NCI-H1105 (cell line): Measurements from ENCODE around the gene MYCBPAP.

Experiments used
- DNase-seq: peaks from one replicate; lab custom pipeline; 2025; lab: John Stamatoyannopoulos, UW

The MYCBPAP gene

GRCh38 chr17:50537721-50538548, 29.7 kb downstream of the MYCBPAP start:
- DNase-seq: no peak

DNA sequence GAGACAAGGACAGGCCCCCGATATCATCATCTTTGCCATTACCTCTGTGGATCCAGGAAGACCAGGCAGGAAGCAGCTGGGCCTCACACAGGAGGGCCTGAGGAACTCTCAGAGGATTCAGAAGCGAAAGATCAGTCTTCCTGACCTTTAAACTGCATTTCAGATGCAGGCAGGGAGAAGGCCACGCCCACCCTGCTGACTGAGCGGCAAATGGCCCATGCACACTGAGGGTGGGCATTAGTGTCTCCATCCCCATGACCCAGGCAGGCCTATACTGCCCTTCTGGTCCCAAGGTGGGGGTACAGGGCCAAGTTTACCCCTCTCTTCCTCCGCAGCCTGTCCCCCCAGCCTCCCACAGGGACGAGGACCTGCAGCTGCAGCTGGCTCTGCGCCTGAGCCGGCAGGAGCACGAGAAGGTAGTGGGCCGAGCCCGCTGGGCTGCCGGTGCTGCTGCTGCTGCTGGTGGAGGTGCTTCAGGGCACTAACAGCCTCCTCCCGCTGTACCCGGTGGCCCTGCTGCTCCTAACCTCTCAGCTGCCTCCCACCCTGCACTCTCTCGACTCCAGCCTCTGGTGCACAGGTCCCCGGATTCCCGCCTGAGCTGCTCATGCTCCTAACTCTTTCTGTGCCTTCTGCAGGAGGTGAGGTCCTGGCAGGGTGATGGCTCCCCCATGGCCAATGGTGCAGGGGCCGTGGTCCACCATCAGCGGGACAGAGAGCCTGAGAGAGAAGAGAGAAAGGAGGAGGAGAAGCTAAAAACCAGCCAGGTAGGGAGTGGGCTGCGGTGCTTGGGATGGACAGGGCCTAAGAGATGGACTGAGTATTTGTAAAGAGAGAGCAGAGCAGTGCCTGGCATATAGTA, 30.5 kb downstream of the MYCBPAP start:
- no peak for DNase-seq

- DNase-seq: no peak
Measured at GRCh38 chr17:50539762-50540559, 31.7 kb downstream of the MYCBPAP start.

DNA sequence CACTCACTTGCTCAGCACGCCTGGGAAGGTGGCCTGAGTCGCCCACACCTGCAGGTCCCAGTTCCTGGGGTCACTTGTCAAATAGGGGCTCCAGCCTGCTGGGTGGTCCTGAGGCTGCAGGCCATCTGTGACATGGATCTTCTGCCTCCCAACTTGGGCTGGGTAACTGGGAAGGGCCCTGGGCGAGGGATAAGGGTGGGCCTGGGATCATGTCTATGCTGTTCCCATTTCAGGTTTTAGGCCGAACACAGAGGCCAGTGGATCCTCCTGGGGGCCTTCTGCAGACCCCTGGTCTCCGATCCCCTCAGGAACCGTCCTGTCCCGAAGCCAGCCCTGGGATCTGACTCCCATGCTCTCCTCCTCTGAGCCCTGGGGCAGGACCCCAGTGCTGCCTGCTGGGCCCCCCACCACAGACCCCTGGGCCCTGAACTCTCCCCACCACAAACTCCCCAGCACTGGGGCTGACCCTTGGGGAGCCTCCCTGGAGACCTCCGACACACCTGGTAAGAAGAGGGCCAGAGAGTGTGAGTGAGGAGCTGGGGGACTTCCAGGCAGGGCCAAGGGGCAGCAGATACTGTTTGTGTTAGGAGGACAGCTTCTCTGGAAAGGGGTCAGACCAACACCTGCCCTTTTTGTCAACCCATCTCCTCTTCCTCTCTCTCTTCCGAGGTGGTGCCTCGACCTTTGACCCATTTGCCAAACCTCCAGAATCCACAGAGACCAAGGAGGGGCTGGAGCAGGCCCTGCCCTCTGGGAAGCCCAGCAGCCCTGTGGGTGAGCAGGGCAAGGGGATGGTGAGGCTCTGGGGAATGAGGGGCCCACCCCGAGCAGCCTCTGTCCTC, 32.5 kb downstream of the MYCBPAP start:
- DNase-seq: no peak

DNA sequence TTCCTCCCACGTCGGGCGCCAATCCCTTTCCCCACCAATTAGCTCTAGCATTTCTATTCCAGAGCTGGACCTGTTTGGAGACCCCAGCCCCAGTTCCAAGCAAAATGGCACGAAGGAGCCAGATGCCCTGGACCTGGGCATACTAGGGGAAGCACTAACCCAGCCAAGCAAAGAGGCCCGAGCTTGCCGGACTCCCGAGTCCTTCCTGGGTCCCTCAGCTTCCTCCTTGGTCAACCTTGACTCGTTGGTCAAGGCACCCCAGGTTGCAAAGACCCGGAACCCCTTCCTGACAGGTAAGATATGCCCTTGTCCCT, 33.1 kb downstream of the MYCBPAP start:
- DNase-seq: no peak

DNA sequence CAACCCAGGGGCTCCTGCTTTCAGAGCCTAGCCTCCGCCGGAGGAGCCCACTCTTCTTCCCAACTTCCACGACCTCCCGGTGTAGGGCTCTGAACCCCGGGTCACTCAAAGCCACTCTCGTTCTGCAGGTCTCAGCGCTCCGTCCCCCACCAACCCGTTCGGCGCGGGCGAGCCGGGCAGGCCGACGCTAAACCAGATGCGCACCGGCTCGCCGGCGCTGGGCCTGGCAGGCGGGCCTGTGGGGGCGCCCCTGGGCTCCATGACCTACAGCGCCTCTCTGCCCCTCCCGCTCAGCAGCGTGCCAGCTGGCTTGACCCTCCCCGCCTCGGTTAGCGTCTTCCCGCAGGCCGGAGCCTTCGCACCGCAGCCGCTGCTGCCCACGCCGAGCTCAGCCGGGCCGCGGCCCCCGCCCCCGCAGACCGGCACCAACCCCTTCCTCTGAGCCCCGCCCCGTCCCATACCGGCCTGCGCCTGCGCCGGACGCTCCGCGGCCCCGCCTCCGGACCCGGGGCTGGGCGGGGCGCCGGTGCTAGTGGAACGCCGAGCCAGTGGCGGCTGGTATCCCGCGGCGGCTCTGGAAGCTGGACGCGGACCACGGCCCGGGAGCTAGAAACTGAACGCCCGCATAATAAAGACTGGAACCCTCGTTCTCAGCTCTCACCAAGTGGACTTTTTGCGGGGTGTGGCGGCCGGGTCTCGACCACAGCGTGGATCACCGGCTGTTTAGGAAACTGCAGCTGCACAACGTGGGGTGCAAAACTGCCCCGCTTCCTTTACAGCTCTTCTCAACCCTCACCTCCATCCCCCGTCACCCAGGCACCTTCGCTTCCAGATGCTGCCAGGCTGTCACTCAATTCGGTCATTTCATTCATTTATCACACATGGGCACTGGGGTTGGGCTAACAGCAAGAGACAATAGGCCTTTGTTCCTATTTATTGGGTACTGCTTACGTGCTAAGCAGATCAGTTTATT, 33.8 kb downstream of the MYCBPAP start:
- peak; percentile 70 for DNase-seq

GRCh38 chr17:50542795-50543774, 34.8 kb downstream of the MYCBPAP start:
- DNase-seq: no peak

- DNase-seq: no peak
Measured at GRCh38 chr17:50544516-50544915, 36.3 kb downstream of the MYCBPAP start.

DNA sequence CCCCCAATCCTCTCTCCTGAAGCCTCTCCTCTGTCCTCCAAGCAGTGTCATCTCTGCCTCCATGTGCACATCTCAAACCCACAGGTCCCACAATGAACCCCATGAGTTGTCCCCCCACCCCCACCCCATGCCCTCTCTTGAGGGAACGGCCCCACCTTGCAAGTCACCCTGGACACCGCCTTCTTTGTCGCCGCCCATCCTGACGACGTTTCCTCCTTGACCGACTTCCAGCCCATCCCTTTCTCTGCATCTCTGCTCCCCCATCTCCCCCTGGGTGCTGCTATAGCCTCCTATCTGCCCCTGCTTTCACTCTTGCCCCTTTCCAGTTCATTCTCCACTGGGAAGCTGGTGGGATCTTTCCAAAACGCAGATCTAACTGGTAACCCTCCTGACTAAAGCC, 37.1 kb downstream of the MYCBPAP start:
- no peak for DNase-seq

DNA sequence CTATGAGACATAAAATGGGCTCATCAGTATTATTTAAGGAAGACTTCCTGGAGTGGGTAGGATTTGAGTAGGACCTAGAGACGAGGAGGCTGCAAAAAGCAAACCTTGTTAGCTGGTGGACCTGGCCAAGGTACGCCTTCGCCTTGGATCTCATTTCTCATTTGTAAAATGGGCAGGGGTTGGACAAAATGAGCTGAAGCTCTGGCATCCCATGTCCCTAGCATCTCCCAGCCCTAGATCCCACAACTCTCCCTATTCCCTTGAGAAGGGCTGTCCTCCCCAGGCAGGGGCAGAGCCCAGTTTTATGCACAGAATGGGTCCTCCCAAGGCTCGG, 38.4 kb downstream of the MYCBPAP start:
- DNase-seq: no peak

DNA sequence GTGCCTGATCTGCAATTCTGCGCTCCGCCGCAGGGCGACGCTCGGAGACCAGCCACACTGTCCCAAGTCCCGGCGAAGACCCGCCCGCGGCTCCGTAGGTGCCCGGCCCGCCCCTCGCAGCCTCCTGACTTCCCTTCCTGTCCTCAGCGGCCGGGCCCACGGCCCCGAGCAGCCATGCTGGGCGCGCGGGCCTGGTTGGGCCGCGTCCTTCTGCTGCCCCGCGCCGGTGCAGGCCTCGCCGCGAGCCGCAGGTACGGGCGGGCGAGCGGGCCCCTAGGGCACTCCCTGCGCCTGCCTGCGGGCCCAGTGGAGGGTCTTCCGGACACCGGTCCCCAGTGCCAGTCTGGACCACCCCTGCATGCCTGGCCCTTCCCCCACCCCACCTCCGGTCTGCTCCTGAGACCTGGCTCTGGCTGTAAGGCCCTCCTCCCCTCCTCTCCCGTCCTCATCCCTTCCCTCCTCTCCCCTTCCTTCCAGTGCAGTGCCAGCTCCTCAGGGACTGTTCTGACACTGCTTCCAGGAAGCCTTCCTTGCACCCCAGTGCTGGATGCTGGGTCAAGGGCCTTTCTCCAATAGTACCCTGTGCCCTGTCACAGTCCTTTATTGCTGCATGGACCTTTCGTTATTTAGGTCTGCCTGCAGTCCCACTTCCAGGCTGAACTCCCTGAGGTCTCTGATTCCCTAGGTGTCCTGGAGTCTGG, 38.9 kb downstream of the MYCBPAP start, which contains the start of gene SPATA20:
TSS of gene SPATA20 (plus strand) at position 140 of the 701 bp plus-strand sequence. CDS start at position 175, 35 bp downstream.
- DNase-seq: peak; percentile 90

DNA sequence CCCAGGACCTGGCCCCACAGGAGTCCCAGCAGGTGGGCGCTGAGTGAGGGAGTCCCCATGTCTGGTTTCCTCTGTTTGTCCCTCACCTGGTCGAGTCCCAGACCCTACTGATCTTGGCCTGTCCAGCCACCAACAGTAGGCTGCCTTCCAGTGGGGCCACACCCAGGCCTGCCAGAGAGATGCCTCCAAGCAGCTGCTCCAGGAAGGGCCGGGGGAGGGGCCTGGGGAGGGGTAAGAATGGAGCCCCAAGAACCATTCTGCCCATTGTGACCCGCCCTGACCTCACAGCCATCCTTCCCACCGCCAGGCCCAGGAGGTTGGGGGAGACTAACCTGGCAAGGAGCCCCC, 39.5 kb downstream of the MYCBPAP start:
- no peak for DNase-seq

DNA sequence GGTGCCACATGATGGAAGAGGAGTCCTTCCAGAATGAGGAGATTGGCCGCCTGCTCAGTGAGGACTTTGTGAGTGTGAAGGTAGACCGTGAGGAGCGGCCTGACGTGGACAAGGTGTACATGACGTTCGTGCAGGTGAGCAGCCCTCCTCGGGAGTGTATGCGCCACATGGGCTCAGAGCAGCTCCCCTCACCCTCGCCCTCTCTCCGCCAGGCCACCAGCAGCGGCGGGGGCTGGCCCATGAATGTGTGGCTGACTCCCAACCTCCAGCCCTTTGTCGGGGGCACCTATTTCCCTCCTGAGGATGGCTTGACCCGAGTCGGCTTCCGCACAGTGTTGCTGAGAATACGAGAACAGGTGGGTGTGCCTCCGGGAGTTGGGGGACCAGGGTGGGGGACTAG, 40.6 kb downstream of the MYCBPAP start:
- DNase-seq: no peak

GRCh38 chr17:50549256-50549941, 41.2 kb downstream of the MYCBPAP start:
- no peak for DNase-seq

DNA sequence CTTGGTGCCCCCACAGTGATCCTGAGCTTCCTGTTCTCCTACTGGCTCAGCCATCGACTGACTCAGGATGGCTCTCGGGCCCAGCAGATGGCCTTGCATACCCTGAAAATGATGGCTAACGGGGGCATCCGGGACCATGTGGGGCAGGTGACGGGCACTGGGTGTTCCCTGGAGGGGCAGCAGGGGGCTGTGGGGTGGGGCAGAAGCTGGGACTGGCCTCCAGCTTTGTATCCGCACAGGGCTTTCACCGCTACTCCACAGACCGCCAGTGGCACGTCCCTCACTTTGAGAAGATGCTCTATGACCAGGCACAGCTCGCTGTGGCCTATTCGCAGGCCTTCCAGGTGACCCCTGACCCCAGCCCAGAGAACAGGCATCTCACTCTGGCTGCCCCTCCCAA, 41.7 kb downstream of the MYCBPAP start:
- no peak for DNase-seq

DNA sequence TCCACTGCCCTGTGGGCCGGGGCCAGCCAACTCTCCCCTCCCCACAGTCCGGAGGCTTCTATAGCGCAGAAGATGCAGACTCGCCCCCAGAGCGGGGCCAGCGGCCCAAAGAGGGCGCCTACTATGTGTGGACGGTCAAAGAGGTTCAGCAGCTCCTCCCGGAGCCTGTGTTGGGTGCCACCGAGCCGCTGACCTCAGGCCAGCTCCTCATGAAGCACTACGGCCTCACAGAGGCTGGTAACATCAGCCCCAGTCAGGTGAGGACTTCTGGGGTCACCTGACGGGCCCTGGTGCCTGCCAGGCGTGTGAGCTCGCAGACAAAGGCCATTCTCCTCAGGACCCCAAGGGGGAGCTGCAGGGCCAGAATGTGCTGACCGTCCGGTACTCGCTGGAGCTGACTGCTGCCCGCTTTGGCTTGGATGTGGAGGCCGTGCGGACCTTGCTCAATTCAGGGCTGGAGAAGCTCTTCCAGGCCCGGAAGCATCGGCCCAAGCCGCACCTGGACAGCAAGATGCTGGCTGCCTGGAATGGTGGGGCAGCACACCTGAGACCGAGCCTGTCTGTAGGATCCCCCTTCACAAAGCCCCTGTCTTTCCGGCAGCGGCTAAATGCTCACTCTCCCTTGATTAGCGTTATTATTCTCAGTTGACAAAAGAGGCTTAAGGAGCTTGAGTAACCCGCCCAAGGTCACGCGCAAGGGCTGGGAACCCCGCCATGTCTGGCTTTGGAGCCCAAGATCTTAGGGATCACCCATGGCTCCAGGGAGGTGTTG, 42.6 kb downstream of the MYCBPAP start:
- DNase-seq: no peak

DNA sequence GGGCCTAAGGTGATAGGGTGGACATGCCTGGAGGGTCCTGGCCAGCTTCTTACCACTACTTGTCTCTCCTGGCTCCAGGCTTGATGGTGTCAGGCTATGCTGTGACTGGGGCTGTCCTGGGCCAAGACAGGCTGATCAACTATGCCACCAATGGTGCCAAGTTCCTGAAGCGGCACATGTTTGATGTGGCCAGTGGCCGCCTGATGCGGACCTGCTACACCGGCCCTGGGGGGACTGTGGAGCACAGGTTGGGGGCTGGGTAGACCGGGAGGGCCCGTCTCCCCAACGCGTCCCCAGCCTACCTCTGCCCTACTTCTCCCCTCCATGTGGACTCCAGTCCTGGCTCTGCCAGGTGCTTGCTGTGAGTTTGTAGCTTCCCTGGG, 43.2 kb downstream of the MYCBPAP start:
- no peak for DNase-seq
